Panc1 (cell line): Measurements from ENCODE around the gene FHIT. TPM values are rescaled to one million over a fixed set of nuclear protein-coding genes. Genes with fewer than 3 reads are reported as not detected.

Source experiments
- ATAC-seq: fragments of 200-7000 bp; cut with Tn5 transposase; 2 replicates; pipeline ENCODE4 v1.9.1; 2020; ENCODE audit warnings: mild to moderate bottlenecking, moderate library complexity
- BruUV-seq: library from RNA; stranded (reverse); fragments of 400-500 nt; replicated peaks from 2 replicates; lab custom pipeline; 2021; lab: Mats Ljungman, UMichigan
- CTCF ChIA-PET: fragments of 300-600 bp; sonication (Branson Sonifier 250); formaldehyde crosslinking; loops from one replicate; lab custom pipeline; 2022; ENCODE audit warnings: antibody characterized with exemption; lab: Charles Lee
- POLR2A ChIA-PET: fragments of 300-600 bp; sonication (Branson Sonifier 250); formaldehyde crosslinking; loops from one replicate; lab custom pipeline; 2022; ENCODE audit warnings: antibody characterized with exemption; lab: Charles Lee
- DNase-seq: peaks from one replicate; pipeline ENCODE4 v3.0.0-alpha.2; 2010; ENCODE audit warnings: low read depth, low spot score
- H3K27ac ChIP-seq: 2 replicates; pipeline ENCODE4 v1.5.1; 2011; ENCODE audit warnings: mild to moderate bottlenecking, low read length, inconsistent platforms
- H3K27me3 ChIP-seq: fragments of 200-500 bp; sonication (Bioruptor generic); 2 replicates; pipeline ENCODE4 v1.6.0; 2014; ENCODE audit warnings: low read length, inconsistent platforms; ENCODE audit not compliant: control insufficient read depth, insufficient read depth
- H3K36me3 ChIP-seq: fragments of 200-500 bp; sonication (Bioruptor generic); 2 replicates; pipeline ENCODE4 v1.5.1; 2014; ENCODE audit warnings: inconsistent platforms, mild to moderate bottlenecking, low read length, moderate library complexity; ENCODE audit not compliant: control insufficient read depth, insufficient read depth
- H3K4me1 ChIP-seq: 2 replicates; pipeline ENCODE4 v1.5.1; 2011; ENCODE audit warnings: inconsistent platforms, mild to moderate bottlenecking, low read length, moderate library complexity; ENCODE audit not compliant: control insufficient read depth, insufficient read depth
- H3K4me3 ChIP-seq, 2 experiments: 2 replicates each; pipeline ENCODE4 v1.5.1; 2011 to 2012; ENCODE audit warnings: low read depth in 2 of 2, low read length in 2 of 2, mild to moderate bottlenecking in 2 of 2, inconsistent platforms in 1 of 2, moderate library complexity in 1 of 2
- H3K9me3 ChIP-seq: fragments of 200-500 bp; sonication (Bioruptor generic); 2 replicates; pipeline ENCODE4 v1.5.1; 2014; ENCODE audit warnings: low read depth, mild to moderate bottlenecking, inconsistent platforms, low read length, moderate library complexity; ENCODE audit not compliant: control insufficient read depth, insufficient read depth
- CTCF ChIP-seq: fragments of 450-650 bp; IDR thresholded peaks from 2 replicates; pipeline ENCODE4 v1.5.1; 2017; ENCODE audit warnings: mild to moderate bottlenecking
- POLR2AphosphoS5 ChIP-seq: IDR thresholded peaks from 2 replicates; pipeline ENCODE4 v1.6.1; 2012; ENCODE audit warnings: mild to moderate bottlenecking, low read depth, low read length, moderate library complexity
- REST ChIP-seq, 2 experiments: IDR thresholded peaks; 2 replicates each; pipeline ENCODE4 v1.6.1; 2011 to 2012; ENCODE audit warnings: low read depth in 2 of 2, control low read depth in 1 of 2, low read length in 1 of 2, mild to moderate bottlenecking in 1 of 2, moderate library complexity in 1 of 2; ENCODE audit not compliant: insufficient read depth in 1 of 2
- SIN3A ChIP-seq: IDR thresholded peaks from 2 replicates; pipeline ENCODE4 v1.6.1; 2012; ENCODE audit warnings: low read depth, mild to moderate bottlenecking, low read length, moderate library complexity, borderline replicate concordance; ENCODE audit not compliant: insufficient read depth
- TCF7L2 ChIP-seq: IDR thresholded peaks from 2 replicates; pipeline ENCODE4 v1.6.1; 2011; ENCODE audit warnings: mild to moderate bottlenecking, low read depth, low read length, inconsistent platforms
- in situ Hi-C: cut with HindIII; loops from 2 replicates; pipeline ENCODE4 v1.10.0; 2016; ENCODE audit warnings: low sequenced_read_pairs, low pct_unique_long_range_greater_than_20kb
- intact Hi-C: fragments of 100-400 bp; cut with micrococcal nuclease; formaldehyde crosslinking; loops from one replicate; pipeline ENCODE4 v1.10.0; 2022; ENCODE audit not compliant: unreplicated experiment
- total RNA-seq: library from RNA; stranded (reverse); gene quantifications from one replicate; pipeline ENCODE4 v1.2.1, GENCODE V29; 2021; ENCODE audit not compliant: unreplicated experiment

FHIT gene
- total RNA-seq, 1 experiment from 2014 or later, result 2.2 TPM

- H3K9me3 ChIP-seq, result no peaks in the 10 kb centered on the region
- DNase-seq (no peak), ATAC-seq (no peak)
- no TSS peak for BruUV-seq
- intact Hi-C loops, result no loop called here
- H3K27ac ChIP-seq, result no peak overlapping the region
- ChIA-PET CTCF (no interaction called here), POLR2A (no interaction called here)
- H3K27me3 ChIP-seq, result no peaks in the 10 kb centered on the region
- no peaks in the 10 kb centered on the region for H3K4me1 ChIP-seq
- H3K4me3 ChIP-seq, result no peak overlapping the region
- in situ Hi-C loops, result no loop called here
- TF ChIP-seq TCF7L2, result no peak
- no peak for TF ChIP-seq REST (IDR thresholded peaks at IDR 0.05; ENCODE audit: insufficient read depth in 1 of 2, low read depth in 2 of 2, low read length in 1 of 2)
- no peak for TF ChIP-seq POLR2AphosphoS5
- TF ChIP-seq SIN3A, result no peak
- TF ChIP-seq CTCF, result no peak
- H3K36me3 ChIP-seq, result no peaks in the 10 kb centered on the region
Observed at GRCh38 chr3:60898321-60898720, 352.9 kb downstream of the FHIT start.

- BruUV-seq, result no TSS peak
- Histone ChIP-seq H3K4me1 (no peaks in the 10 kb centered on the region), H3K9me3 (no peaks in the 10 kb centered on the region), H3K4me3 (no peak overlapping the region), H3K27ac (no peak overlapping the region), H3K36me3 (no peaks in the 10 kb centered on the region), H3K27me3 (no peaks in the 10 kb centered on the region)
- intact Hi-C loops, result no loop called here
- DNase-seq, result no peak
- ChIA-PET POLR2A (no interaction called here), CTCF (no interaction called here)
- no peak for TF ChIP-seq REST (IDR thresholded peaks at IDR 0.05; ENCODE audit: insufficient read depth in 1 of 2, low read depth in 2 of 2, low read length in 1 of 2)
- no peak for TF ChIP-seq POLR2AphosphoS5
- no peak for TF ChIP-seq SIN3A
- TF ChIP-seq TCF7L2, result no peak
- no peak for TF ChIP-seq CTCF
- in situ Hi-C loops, result no loop called here
- ATAC-seq, result no peak
Observed at GRCh38 chr3:60893946-60894345, 357.3 kb downstream of the FHIT start.
